Measurements from ENCODE around the gene BRAT1.

- no peak for TF ChIP-seq POLR2AphosphoS5 (IDR thresholded peaks at IDR 0.05)
- TF ChIP-seq, protein P1, sequence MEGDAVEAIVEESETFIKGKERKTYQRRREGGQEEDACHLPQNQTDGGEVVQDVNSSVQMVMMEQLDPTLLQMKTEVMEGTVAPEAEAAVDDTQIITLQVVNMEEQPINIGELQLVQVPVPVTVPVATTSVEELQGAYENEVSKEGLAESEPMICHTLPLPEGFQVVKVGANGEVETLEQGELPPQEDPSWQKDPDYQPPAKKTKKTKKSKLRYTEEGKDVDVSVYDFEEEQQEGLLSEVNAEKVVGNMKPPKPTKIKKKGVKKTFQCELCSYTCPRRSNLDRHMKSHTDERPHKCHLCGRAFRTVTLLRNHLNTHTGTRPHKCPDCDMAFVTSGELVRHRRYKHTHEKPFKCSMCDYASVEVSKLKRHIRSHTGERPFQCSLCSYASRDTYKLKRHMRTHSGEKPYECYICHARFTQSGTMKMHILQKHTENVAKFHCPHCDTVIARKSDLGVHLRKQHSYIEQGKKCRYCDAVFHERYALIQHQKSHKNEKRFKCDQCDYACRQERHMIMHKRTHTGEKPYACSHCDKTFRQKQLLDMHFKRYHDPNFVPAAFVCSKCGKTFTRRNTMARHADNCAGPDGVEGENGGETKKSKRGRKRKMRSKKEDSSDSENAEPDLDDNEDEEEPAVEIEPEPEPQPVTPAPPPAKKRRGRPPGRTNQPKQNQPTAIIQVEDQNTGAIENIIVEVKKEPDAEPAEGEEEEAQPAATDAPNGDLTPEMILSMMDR (IDR thresholded peaks at IDR 0.05), result no peak
- TF ChIP-seq POLR2A (IDR thresholded peaks at IDR 0.05), result no peak
- TF ChIP-seq EP300 (IDR thresholded peaks at IDR 0.05), result no peak
Observed at GRCh38 chr7:2593036-2593727, 37.9 kb upstream of the BRAT1 start.
